ENCODE measurements around the gene MRPL52. TPM values are rescaled to one million over a fixed set of nuclear protein-coding genes. Genes with fewer than 3 reads are reported as not detected.
A peak's percentile ranks its signal among the peaks of the same experiment; 100 is the strongest.

MRPL52 gene
- total RNA-seq: 117 and 137 TPM in 2 replicates
- long read RNA-seq, transcript MRPL52-202 (5 exons, 1,118 nt): major isoform, 18 of 37 reads
- long read RNA-seq, transcript MRPL52-203 (5 exons, 1,111 nt): minor isoform, 9 of 37 reads
- long read RNA-seq, partial matches to known transcripts: 2 of 37 reads
- long read RNA-seq, other reads (novel, unspliced or antisense): 2 of 37 reads

DNA sequence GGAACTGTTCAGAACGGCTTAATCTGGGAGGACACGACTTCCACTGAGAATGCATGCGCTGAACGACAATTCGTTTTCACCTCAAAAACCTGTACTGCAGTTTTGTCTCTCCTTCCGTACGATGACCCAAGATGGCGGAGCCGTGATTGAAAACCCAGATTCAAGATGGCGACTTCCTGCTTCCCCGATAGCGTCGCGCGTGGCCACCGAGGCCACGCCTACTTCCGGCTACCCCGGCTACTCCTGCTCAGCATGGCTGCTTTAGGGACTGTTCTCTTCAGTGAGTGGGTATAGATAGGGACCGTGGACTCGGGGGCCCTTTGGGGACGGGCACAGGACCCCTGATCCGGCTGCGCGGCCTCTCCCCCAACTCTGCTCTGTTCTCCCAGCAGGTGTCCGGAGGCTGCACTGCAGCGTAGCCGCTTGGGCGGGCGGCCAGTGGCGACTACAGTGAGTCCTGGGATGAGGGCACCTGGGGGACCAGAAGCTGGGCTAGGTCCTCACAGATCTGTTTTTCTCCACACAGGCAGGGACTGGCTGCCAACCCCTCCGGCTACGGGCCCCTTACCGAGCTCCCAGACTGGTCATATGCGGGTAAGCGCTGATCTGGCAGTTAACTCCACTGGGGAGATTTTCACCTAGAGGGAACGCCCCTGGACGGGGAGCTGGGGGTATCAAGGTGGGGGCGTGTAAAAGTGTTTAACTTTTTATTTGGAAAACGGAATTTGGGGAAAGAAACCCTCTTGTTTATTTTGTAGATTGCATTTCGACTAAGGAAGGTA, at the start of gene MRPL52:
Gene MRPL52 (plus strand): TSS at position 227 of the 782 bp plus-strand sequence. CDS start 26 bp downstream, at position 253.
- TF ChIP-seq CTCF (conservative IDR thresholded peaks at IDR 0.05): no peak
- H3K4me1 Mint-ChIP-seq: peaks cover 24% of the 10 kb centered on the region
- H3K4me3 Mint-ChIP-seq: peak within 1 kb of the TSS; percentile 92
- H3K27ac Mint-ChIP-seq (ENCODE audit: unreplicated experiment): peak within 1 kb of the TSS; percentile 97
- no peaks in the 10 kb centered on the region for H3K27me3 Mint-ChIP-seq (ENCODE audit: low read depth)
- DNase-seq (ENCODE audit: low read depth, low spot score): peak; percentile 73
- no peaks in the 10 kb centered on the region for H3K9me3 Mint-ChIP-seq
- peaks cover 3% of the 10 kb centered on the region for H3K36me3 Mint-ChIP-seq (ENCODE audit: low read depth)

DNA sequence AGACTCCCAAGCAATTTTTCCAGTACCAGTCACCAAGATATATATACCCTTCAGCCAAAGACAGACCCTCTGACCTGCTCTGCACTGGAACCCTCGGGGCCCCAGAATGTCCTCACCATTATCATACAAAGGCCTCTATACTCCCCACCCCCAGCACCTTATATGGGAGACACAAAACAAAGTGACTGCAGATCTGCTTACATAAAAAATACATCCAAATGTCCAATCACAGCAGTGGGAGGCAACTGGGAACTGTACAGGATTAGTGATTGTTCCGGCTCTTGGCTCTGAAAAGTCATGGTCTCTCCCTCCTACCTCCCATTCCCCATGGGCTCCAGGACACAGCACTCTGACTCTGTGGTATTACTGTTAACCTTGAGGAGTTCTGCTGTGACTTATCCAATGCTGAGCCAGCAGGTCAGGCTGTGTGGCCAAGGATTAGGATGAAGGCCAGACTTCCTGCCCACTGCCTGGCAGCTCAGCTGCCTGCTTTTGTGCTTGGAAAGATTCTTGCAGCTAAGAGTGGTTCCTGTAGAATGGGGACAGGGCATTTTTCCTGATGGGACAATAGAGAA, 49.5 kb upstream of the MRPL52 start:
- no peak overlapping the region for H3K27ac Mint-ChIP-seq (ENCODE audit: unreplicated experiment)
- no peaks in the 10 kb centered on the region for H3K9me3 Mint-ChIP-seq
- H3K4me1 Mint-ChIP-seq: peaks cover 3% of the 10 kb centered on the region
- no peak for TF ChIP-seq CTCF (conservative IDR thresholded peaks at IDR 0.05)
- no peaks in the 10 kb centered on the region for H3K27me3 Mint-ChIP-seq (ENCODE audit: low read depth)
- no peaks in the 10 kb centered on the region for H3K36me3 Mint-ChIP-seq (ENCODE audit: low read depth)
- no peak for DNase-seq (ENCODE audit: low read depth, low spot score)
- H3K4me3 Mint-ChIP-seq: no peak overlapping the region

GRCh38 chr14:22780941-22781300, 48.8 kb upstream of the MRPL52 start:
- H3K4me1 Mint-ChIP-seq: peaks cover 3% of the 10 kb centered on the region
- DNase-seq (ENCODE audit: low read depth, low spot score): no peak
- H3K36me3 Mint-ChIP-seq (ENCODE audit: low read depth): no peaks in the 10 kb centered on the region
- H3K27me3 Mint-ChIP-seq (ENCODE audit: low read depth): no peaks in the 10 kb centered on the region
- no peak overlapping the region for H3K4me3 Mint-ChIP-seq
- no peak for TF ChIP-seq CTCF (conservative IDR thresholded peaks at IDR 0.05)
- no peaks in the 10 kb centered on the region for H3K9me3 Mint-ChIP-seq
- H3K27ac Mint-ChIP-seq (ENCODE audit: unreplicated experiment): no peak overlapping the region

DNA sequence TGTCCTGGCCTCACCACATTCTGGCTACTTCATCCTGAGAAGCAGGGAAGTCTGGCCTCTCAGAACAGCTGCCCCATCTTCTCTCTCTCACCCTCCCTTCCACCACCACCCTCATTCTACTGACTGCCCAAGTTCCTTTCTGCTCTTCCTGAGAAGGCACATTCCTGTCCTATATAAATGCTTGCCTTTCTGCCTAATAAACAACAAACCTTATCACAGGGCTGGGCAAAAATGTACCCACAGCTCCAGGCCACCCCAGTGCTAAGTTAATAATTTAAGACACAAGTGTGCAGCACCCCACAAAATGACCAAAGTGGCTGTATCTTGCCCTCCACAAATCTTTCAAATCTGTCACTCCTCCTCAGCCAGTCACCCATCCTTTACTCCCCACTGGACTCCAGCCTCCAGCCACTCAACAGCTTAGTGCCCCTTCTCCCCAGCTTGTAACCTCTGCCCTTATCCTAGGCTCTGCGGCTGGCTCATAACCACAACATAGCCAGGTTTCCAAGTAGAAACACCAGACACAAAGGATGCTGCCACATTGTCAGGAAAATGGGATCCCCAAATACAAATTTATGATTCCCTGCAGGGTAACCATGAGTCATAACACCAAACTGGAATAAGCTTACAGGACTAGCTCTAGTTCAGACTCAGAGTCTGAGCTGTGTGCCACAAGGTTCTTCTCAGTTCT, 48.2 kb upstream of the MRPL52 start:
- no peak for TF ChIP-seq CTCF (conservative IDR thresholded peaks at IDR 0.05)
- no peak for DNase-seq (ENCODE audit: low read depth, low spot score)
- H3K27me3 Mint-ChIP-seq (ENCODE audit: low read depth): no peaks in the 10 kb centered on the region
- peak overlapping the region; percentile 5 for H3K27ac Mint-ChIP-seq (ENCODE audit: unreplicated experiment)
- H3K4me3 Mint-ChIP-seq: no peak overlapping the region
- no peaks in the 10 kb centered on the region for H3K9me3 Mint-ChIP-seq
- H3K4me1 Mint-ChIP-seq: peaks cover 3% of the 10 kb centered on the region
- no peaks in the 10 kb centered on the region for H3K36me3 Mint-ChIP-seq (ENCODE audit: low read depth)

GRCh38 chr14:22786685-22787084, 43.0 kb upstream of the MRPL52 start:
- Mint-ChIP-seq H3K9me3 (no peaks in the 10 kb centered on the region), H3K27ac (ENCODE audit: unreplicated experiment) (no peak overlapping the region), H3K27me3 (ENCODE audit: low read depth) (no peaks in the 10 kb centered on the region), H3K4me1 (no peaks in the 10 kb centered on the region), H3K36me3 (ENCODE audit: low read depth) (no peaks in the 10 kb centered on the region), H3K4me3 (no peak overlapping the region)
- no peak for TF ChIP-seq CTCF (conservative IDR thresholded peaks at IDR 0.05)
- DNase-seq (ENCODE audit: low read depth, low spot score): no peak

Measured in neural crest cell (in vitro differentiated cells).